ENCODE data around the gene SF3B4.

Gene SF3B4

DNA sequence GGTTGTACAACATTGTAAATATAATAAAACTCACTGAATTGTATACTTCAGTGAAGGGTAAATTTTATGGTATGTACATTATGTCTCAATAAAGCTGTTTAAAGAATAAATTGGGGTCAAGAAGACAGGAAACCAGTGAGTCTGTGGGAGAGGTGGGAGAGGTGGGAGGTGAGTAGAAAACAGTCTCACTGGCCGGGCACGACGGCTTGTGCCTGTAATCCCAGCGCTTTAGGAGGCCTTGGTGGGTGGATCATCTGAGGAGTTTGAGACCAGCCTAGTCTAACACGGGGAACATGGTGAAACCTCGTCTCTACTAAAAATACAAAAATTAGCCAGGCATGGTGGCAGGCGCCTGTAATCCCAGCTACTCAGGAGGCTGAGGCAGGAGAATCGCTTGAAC lies 4.9 kb upstream of the SF3B4 start:
- DNase-seq = no peak

GRCh38 chr1:149931212-149931790 lies 3.7 kb upstream of the SF3B4 start:
- DNase-seq = no peak

GRCh38 chr1:149929856-149930255 lies 2.3 kb upstream of the SF3B4 start:
- DNase-seq = no peak

DNA sequence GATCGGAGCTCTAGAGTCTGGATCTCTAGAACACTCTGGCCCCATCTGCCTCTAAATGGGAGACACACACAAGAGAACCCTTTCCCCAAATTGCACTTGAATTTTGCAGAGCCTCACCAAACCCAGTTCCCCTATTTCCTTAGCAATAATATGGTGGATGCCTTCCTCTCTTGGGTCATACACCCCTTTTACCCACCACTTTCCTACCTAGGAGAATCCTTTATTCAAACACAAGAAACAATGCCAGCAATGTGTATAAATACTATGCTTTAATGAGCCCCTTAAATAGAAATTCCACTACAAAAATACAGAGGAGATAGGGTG lies 760 bp upstream of the SF3B4 start:
- no peak for DNase-seq

- DNase-seq = no peak
Measured at GRCh38 chr1:149927056-149927562, 494 bp downstream of the SF3B4 start.

DNA sequence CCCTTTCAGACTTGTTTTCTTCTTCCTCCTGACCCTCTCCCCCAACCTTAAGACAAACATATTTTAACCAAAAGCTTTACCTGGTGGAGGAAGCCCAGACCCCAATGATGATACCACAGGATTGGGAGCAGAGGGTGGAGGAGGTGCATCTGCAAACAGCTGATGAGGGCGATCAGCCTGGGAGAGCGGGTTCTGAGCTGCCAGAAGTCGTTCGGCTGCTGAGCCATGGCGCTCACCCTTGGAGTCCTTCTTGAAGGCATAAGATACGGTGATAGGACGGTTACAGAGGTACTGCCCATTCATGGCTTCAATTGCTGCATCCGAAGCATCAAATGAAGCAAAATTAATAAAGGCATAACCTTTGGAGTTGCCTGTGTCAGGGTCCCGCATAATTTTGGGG lies 1.3 kb downstream of the SF3B4 start:
- DNase-seq = no peak

DNA sequence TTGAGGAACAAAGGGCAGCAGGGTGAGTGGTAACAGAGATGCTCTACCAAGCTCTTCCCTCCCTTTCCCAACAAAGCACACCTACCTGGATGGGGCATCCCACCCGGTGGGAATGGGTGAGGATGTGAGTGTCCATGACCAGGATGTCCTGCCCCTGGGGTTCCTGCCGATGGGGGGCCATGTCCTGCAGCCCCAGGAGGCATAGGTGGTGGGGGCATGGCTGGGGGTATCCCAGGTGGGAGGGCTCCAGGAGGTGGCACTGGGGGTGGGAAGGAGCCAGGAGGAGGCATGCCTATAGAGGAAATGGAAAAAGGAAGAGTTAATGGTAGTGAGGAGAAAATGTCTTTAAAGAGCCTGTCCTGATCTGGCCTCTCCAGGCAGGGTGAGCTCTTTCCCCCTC lies 1.9 kb downstream of the SF3B4 start:
- no peak for DNase-seq

GRCh38 chr1:149925345-149925744 lies 2.3 kb downstream of the SF3B4 start:
- DNase-seq = no peak

DNA sequence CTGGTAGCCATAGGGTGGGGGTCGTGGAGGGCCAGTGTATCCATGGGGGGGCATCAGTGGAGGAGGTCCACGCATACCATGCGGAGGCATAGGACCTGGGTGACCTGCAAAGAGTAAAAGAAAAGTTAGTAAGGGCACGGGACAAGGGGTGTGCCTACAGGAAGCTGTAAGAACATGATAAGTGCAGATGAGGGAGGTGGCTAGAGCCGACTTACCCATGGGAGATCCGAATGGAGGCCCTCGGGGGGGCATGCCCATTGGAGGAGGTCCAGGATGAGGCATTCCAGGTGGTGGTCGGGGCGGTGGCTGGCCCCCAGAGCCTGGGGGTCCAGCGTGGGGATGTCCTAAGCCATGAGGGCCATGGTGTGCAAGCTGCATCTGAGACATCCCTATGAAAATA lies 4.0 kb downstream of the SF3B4 start:
- DNase-seq = no peak

DNA sequence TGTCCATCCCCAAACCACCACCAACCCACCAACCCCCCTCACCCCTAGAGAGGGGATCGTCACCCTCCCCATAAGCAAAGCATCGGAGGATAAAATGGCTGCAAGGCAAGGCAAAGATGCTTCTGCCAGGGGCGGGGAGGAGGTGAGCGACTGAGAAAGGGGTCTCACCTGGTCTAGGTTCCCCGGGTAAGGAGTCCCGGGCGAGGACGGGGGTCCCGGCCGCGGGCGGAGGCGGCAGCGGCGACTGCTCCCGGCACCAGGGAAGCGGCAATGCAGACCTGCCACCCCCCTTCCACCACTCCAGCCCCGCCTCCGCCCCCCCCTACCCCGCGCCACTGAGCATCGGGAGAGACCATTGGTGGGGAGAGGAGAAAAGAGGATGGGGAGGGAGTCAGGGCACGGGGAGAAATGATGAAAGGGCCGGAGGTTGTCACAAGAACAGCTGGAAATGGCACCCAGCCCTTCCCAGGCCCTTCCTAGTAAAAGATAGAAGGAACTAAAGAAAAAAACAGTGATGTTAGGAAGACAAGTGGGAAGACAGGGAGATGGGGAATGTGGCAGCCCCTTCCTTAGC lies 9.9 kb downstream of the SF3B4 start, which contains the start of gene SV2A:
Gene SV2A (minus strand): TSS at position 274 of the 574 bp plus-strand sequence. CDS start 4,004 bp downstream, outside the sequence.
- DNase-seq = peak; percentile 79 to 86 (median 85)

DNA sequence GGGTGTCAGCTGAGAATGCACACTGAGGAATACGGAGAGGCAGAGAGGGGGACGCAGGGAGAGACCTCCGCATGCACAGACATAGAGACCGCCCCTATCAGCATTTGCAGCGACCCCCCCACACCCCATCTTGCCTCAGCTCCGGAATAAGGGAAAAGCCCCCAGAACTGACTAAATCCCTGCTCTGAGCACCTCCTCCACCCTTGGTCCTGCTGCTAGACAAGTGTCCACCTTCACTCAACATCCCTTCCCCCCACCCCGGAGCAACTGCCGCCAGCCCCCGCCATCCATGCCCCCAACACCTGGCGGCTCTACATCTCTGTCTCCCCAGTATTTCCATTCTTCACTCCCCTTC lies 10.7 kb downstream of the SF3B4 start:
- DNase-seq = peak in 2 of 3 experiments; percentile 19 to 53

DNA sequence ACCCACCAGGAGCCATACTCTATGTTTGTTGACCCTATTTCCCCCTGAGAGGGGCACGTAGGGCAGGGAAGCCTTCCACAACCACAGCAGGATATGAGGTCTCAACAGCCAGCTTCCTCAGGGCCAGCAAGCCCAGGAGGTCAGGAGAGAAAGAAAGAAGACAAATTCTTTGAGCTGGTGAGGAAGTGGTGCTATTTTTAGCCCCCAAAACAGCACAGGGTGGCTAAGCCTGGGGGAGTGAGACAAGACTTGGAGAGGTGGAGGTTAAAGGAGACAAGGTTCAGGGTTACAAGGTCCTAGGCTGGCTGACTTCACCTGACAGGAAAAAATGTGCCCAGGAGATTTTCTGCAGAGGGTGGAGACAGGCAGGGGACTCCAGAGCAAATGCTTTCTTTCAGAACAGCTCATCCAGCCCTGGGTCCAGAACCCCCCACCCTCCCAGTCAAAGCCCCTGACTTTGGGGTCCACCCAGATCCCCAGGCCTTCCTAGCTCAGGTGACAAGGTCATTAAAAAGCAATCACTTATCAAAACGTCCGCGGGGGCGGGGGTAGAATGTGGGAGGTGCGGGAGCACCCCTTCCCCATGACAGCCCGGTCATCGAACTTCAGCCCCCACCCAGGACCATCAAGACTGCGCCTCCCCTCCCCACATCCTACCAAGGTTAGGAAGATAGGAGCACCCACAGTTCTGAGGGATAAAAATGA lies 11.3 kb downstream of the SF3B4 start:
- no peak for DNase-seq

- no peak for DNase-seq
Measured at GRCh38 chr1:149915429-149916192, 12.0 kb downstream of the SF3B4 start.

- DNase-seq = no peak
Measured at GRCh38 chr1:149914545-149914944, 13.1 kb downstream of the SF3B4 start.

GRCh38 chr1:149906570-149907075 lies 21.0 kb downstream of the SF3B4 start:
- no peak for DNase-seq

GRCh38 chr1:149903836-149904491 lies 23.6 kb downstream of the SF3B4 start:
- DNase-seq = no peak

DNA sequence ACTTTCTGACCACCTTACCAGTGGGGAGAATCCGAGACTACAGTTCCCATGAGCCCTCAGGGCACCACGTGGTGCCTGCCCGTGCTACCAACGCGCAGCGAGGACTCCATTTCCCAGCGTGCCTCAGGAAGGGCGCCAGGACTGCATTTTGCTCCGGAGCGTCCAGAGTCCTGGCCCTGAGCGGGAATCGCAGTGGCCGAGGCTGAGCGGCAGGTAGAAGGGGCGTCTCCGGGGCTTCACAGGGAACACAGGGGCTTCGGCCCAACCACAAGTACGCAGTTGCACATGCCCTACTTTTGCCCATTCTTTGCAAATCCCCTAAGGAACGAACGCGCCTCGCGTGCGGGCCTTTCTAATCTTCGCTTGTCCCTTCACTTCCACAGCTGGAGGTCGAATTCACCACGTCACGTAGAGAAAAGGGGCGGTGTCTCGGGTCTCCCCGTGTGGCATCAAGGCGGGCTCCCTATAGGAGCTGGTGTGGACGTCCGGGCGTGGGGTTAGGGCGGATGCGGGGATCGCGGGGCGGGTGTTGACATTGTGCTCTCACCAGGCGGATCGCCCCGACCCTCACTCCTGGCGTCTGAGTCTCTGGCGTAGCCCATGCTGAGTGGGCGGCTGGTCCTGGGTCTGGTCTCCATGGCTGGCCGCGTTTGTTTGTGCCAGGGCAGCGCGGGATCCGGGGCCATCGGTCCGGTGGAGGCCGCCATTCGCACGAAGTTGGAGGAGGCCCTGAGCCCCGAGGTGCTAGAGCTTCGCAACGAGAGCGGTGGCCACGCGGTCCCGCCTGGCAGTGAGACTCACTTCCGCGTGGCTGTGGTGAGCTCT lies 27.9 kb downstream of the SF3B4 start, which contains the start of gene BOLA1:
Gene BOLA1 (plus strand): TSS at position 109 of the 825 bp plus-strand sequence. CDS start 492 bp downstream, at position 601.
- peak; percentile 97 to 98 (median 97) for DNase-seq

GRCh38 chr1:149896575-149896974 lies 31.0 kb downstream of the SF3B4 start:
- no peak for DNase-seq

GRCh38 chr1:149888999-149889289 lies 38.7 kb downstream of the SF3B4 start:
- DNase-seq = no peak

DNA sequence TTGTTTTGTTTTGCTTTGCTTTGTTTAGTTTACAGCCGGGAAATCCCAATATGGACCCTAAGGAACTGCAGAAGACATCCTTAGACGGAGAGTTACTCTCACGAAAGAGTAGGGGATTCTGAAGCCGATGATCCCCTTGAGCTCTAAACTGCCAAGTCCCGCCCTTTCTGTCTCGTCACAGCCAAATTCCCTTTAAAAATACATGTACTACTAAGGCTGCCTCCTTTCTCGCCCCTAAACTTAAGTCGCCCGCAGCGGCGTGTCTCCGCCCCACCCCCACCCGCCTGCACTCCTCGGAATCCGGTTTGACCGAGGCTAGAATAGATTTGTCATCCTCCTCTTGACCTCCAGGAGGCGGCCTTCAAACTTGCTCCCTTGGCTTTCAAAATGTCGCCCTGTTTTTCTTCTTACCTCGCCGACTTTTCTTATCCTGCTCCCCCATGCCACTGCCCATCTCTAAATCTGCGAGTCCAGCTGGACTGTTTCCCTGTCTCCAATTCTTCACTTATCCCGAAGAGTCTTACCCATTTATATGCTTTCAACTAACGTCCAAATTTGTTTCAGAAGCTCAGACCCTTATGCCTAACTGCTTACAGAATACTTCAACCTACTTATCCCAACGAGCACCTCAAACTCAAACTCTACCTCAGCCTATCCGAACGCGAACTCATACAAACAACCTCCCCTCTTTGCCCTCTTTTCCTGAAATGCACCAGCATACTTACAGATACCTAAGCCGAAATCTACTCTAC lies 39.2 kb downstream of the SF3B4 start:
- DNase-seq = peak; percentile 90 to 96 (median 94)
